Esophagus muscularis mucosa (tissue), 4 donors: ENCODE measurements around the gene BBOX1.

ENCODE experiments used
- CTCF ChIP-seq, 3 experiments: fragments of 200-600 bp in 2 of 3; fragments of 450-650 bp in 1 of 3; sonication (generic) in 2 of 3; IDR thresholded peaks; one replicate each; pipeline ENCODE4 v1.5.1; 2017 to 2019; ENCODE audit warnings: antibody characterized with exemption in 3 of 3, mild to moderate bottlenecking in 2 of 3, moderate library complexity in 1 of 3
- EP300 ChIP-seq: sonication (generic); formaldehyde crosslinking; IDR thresholded peaks from one replicate; pipeline ENCODE4 v1.6.1; 2017; ENCODE audit warnings: antibody characterized with exemption
- POLR2A ChIP-seq: fragments of 450-650 bp; IDR thresholded peaks from one replicate; pipeline ENCODE4 v1.6.1; 2017; ENCODE audit warnings: antibody characterized with exemption, moderate library complexity, mild to moderate bottlenecking, low read depth
- POLR2AphosphoS5 ChIP-seq, 2 donors: sonication (generic); formaldehyde crosslinking; IDR thresholded peaks; one replicate each; pipeline ENCODE4 v1.6.1; 2017; ENCODE audit warnings: antibody characterized with exemption in 2 of 2

- TF ChIP-seq CTCF (IDR thresholded peaks at IDR 0.05) (no peak), POLR2A (no peak), EP300 (no peak), POLR2AphosphoS5 (IDR thresholded peaks at IDR 0.05) (no peak)
Observed at GRCh38 chr11:27115051-27115650, 74.5 kb downstream of the BBOX1 start.
